ENCODE results near the gene FOXK2.
"Not testable (repeated sequence)": the region's sequence is repeated elsewhere in the genome, so short reads cannot be mapped to it uniquely, and the experiment has no call there.

Gene FOXK2

GRCh38 chr17:82495844-82496528, 23.5 kb upstream of the FOXK2 start:
- peak; percentile 29 to 34 for DNase-seq

- peak; percentile 93 to 96 for DNase-seq
Measured at GRCh38 chr17:82496529-82497434, 22.8 kb upstream of the FOXK2 start.

GRCh38 chr17:82497483-82498405, 21.8 kb upstream of the FOXK2 start:
- peak; percentile 59 to 66 for DNase-seq

GRCh38 chr17:82502207-82502606, 17.3 kb upstream of the FOXK2 start:
- DNase-seq, result no peak

- no peak for DNase-seq
Measured at GRCh38 chr17:82503094-82503727, 16.3 kb upstream of the FOXK2 start.

- no peak for DNase-seq
Measured at GRCh38 chr17:82503728-82504308, 15.7 kb upstream of the FOXK2 start.

- DNase-seq, result no peak
Measured at GRCh38 chr17:82505296-82505695, 14.2 kb upstream of the FOXK2 start.

GRCh38 chr17:82506402-82506801, 13.1 kb upstream of the FOXK2 start:
- peak in 1 of 2 experiments; percentile 27 for DNase-seq

GRCh38 chr17:82507631-82508175, 11.8 kb upstream of the FOXK2 start:
- no peak for DNase-seq

- DNase-seq, result not testable (repeated sequence)
Measured at GRCh38 chr17:82511642-82512041, 7.9 kb upstream of the FOXK2 start.

- not testable (repeated sequence) for DNase-seq
Measured at GRCh38 chr17:82513864-82514263, 5.7 kb upstream of the FOXK2 start.

GRCh38 chr17:82517230-82517865, 2.2 kb upstream of the FOXK2 start:
- peak; percentile 34 to 60 for DNase-seq

GRCh38 chr17:82519971-82520903, 705 bp downstream of the FOXK2 start:
- no peak for DNase-seq

GRCh38 chr17:82524540-82524939, 5.0 kb downstream of the FOXK2 start:
- peak; percentile 89 to 93 for DNase-seq

- no peak for DNase-seq
Measured at GRCh38 chr17:82525712-82526111, 6.2 kb downstream of the FOXK2 start.

GRCh38 chr17:82527898-82528297, 8.4 kb downstream of the FOXK2 start:
- DNase-seq, result no peak

GRCh38 chr17:82528484-82529265, 9.1 kb downstream of the FOXK2 start:
- DNase-seq, result peak; percentile 57 to 67

GRCh38 chr17:82529914-82530300, 10.4 kb downstream of the FOXK2 start:
- DNase-seq, result no peak

- DNase-seq, result no peak
Measured at GRCh38 chr17:82531431-82531881, 11.9 kb downstream of the FOXK2 start.

Data from NCI-H2081 (cell line).